HUES48 (cell line): Measurements from ENCODE around the gene BACH2.
"Not testable (repeated sequence)": the region's sequence is repeated elsewhere in the genome, so short reads cannot be mapped to it uniquely, and the experiment has no call there.

Experiments used
- H3K27ac ChIP-seq: one replicate; pipeline ENCODE4 v1.7.0; 2013; ENCODE audit warnings: low read depth, low read length, inconsistent platforms
- H3K27me3 ChIP-seq: 2 replicates; pipeline ENCODE4 v1.6.1; 2013; ENCODE audit warnings: mild to moderate bottlenecking, low read length; ENCODE audit not compliant: control insufficient read depth, insufficient read depth
- H3K36me3 ChIP-seq: 2 replicates; pipeline ENCODE4 v1.6.1; 2013; ENCODE audit warnings: low read length; ENCODE audit not compliant: control insufficient read depth, insufficient read depth
- H3K4me1 ChIP-seq: 2 replicates; pipeline ENCODE4 v1.6.1; 2013; ENCODE audit warnings: mild to moderate bottlenecking, low read length; ENCODE audit not compliant: control insufficient read depth, insufficient read depth
- H3K4me3 ChIP-seq: 2 replicates; pipeline ENCODE4 v1.5.1; 2013; ENCODE audit warnings: mild to moderate bottlenecking, low read depth, low read length
- H3K9ac ChIP-seq: 2 replicates; pipeline ENCODE4 v1.6.1; 2013; ENCODE audit warnings: mild to moderate bottlenecking, low read depth, low read length, moderate library complexity
- H3K9me3 ChIP-seq: 2 replicates; pipeline ENCODE4 v1.6.1; 2013; ENCODE audit warnings: low read length; ENCODE audit not compliant: control insufficient read depth, insufficient read depth

Gene BACH2

DNA sequence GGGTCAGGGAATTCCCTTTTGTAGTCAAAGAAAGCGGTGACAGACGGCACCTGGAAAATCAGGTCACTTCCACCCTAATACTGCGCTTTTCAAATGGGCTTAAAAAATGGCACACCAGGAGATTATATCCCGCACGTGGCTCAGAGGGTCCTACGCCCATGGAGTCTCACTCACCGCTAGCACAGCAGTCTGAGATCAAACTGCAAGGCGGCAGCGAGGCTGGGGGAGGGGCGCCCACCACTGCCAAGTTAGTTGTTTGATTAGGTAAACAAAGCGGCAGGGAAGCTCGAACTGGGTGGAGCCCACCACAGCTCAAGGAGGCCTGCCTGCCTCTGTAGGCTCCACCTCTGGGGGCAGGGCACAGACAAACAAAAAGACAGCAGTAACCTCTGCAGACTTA is 242.4 kb downstream of the BACH2 start:
- H3K4me1 ChIP-seq, H3K9ac ChIP-seq, H3K36me3 ChIP-seq, H3K4me3 ChIP-seq, H3K27ac ChIP-seq, H3K27me3 ChIP-seq: not testable (repeated sequence)
- peaks cover 26% of the 10 kb centered on the region for H3K9me3 ChIP-seq

DNA sequence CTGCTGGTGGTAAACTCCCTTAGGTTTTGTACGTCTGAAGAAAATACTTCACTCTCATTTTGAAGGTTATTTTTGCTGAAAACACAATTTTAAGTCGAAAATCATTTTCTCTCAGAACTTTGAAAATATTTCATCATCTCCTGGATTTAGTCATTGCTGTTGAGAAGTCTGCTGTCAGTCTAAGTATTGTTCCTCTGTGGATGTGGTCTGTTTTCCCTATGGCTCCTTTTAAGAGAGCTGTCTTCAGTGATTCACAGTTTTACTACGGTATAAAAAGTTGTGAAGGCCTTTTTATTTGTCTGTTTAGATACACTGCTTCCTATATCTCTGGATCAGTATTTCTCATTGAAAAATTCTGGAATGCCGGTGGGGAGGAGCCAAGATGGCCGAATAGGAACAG is 243.0 kb downstream of the BACH2 start:
- H3K9ac ChIP-seq = no peak overlapping the region
- H3K9me3 ChIP-seq = peaks cover 26% of the 10 kb centered on the region
- no peaks in the 10 kb centered on the region for H3K36me3 ChIP-seq
- H3K27ac ChIP-seq = no peak overlapping the region
- no peaks in the 10 kb centered on the region for H3K27me3 ChIP-seq
- no peak overlapping the region; the same call in 1 of the 2 replicates for H3K4me3 ChIP-seq
- no peaks in the 10 kb centered on the region for H3K4me1 ChIP-seq

DNA sequence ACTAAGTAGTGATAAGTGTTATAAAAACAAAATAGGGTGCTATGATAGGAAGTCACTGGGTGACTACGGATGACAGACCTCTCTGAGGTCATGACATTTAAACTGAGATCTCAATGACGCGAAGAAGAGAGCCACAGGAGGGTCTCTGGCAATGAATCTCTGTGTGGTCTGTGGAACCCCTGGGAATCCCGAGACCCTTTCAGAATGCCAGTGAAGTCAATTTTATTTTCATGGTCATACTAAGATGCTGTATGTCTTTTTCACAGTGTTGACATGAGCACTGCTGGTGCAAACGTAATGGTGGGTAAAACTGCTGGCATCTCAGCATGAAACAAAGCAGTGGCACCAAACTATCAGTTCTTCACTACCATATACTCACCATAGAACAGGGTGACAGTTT is 247.3 kb downstream of the BACH2 start:
- H3K9me3 ChIP-seq = peaks cover 19% of the 10 kb centered on the region
- H3K36me3 ChIP-seq = no peaks in the 10 kb centered on the region
- H3K4me1 ChIP-seq = peaks cover 7% of the 10 kb centered on the region; the same call in 1 of the 2 replicates
- no peak overlapping the region for H3K27ac ChIP-seq
- no peak overlapping the region for H3K4me3 ChIP-seq
- no peaks in the 10 kb centered on the region for H3K27me3 ChIP-seq
- no peak overlapping the region for H3K9ac ChIP-seq

GRCh38 chr6:90048206-90048967 is 248.3 kb downstream of the BACH2 start:
- Histone ChIP-seq H3K27me3 (no peaks in the 10 kb centered on the region), H3K27ac (no peak overlapping the region), H3K4me1 (peaks cover 7% of the 10 kb centered on the region; the same call in 1 of the 2 replicates), H3K36me3 (no peaks in the 10 kb centered on the region), H3K9me3 (peaks cover 11% of the 10 kb centered on the region), H3K9ac (no peak overlapping the region), H3K4me3 (no peak overlapping the region)

DNA sequence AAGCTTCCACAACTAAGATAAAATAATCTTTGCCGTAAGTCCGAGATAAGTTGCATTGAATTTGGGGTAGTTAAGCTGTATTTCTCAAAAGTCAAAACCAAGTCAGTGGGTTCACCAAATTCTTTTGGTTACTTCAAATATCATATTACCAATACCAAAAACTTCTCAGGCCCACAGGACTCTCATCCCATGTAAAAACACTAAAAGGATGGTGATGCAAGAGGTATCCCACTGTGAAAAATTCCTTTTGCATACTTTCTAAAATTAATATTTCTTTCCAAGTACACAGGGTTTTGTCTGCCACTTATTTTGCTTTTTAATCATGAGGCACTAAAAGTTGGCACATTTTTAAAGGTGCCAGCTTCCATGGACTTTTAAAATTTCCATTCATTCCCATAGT is 251.1 kb downstream of the BACH2 start:
- Histone ChIP-seq H3K4me1 (peaks cover 7% of the 10 kb centered on the region; the same call in 1 of the 2 replicates), H3K27me3 (no peaks in the 10 kb centered on the region), H3K36me3 (no peaks in the 10 kb centered on the region), H3K4me3 (no peak overlapping the region), H3K9ac (no peak overlapping the region), H3K27ac (no peak overlapping the region), H3K9me3 (no peaks in the 10 kb centered on the region)

GRCh38 chr6:90044833-90045381 is 251.7 kb downstream of the BACH2 start:
- Histone ChIP-seq H3K27ac (no peak overlapping the region), H3K9me3 (no peaks in the 10 kb centered on the region), H3K36me3 (no peaks in the 10 kb centered on the region)

DNA sequence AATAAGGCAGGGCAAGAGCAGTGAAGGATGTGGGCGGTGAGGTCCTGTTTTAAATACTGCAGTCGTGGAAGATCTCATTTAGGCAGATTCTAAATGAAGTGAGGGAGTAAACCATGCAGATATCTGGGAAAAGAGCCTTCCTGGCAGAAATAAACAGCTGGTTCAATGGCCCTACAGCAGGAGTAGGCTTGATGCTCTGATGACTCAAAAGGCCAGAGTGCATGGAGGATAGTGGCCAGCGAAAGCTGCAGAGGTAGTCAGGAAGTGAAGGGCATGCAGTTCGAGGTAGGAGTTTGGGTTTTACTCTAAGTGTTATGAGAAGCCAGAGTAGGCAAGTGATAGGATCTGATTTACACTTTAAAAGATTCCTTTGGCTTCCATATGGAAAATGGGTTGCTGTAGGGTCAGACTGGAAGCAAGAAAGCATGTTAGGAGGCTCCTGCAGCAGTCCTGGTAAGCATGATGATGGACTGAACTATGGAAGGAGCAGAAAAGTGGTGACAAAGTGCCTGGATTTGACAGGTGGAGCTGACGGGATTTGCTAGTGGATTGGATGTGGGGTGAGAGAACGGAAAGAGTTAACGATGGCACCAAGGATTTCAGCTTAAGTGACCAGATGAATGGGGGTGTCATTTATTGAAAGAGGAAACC is 252.3 kb downstream of the BACH2 start:
- Histone ChIP-seq H3K4me1 (peaks cover 7% of the 10 kb centered on the region; the same call in 1 of the 2 replicates), H3K9ac (no peak overlapping the region), H3K27me3 (no peaks in the 10 kb centered on the region), H3K9me3 (no peaks in the 10 kb centered on the region), H3K27ac (no peak overlapping the region), H3K36me3 (no peaks in the 10 kb centered on the region), H3K4me3 (no peak overlapping the region)

More at GRCh38 chr6:90044833-90045381, 251.7 kb downstream of the BACH2 start:
- Histone ChIP-seq H3K27me3 (no peaks in the 10 kb centered on the region), H3K9ac (no peak overlapping the region), H3K4me3 (no peak overlapping the region), H3K4me1 (peaks cover 7% of the 10 kb centered on the region; the same call in 1 of the 2 replicates)

GRCh38 chr6:90040931-90041330 is 255.7 kb downstream of the BACH2 start:
- H3K36me3 ChIP-seq = no peaks in the 10 kb centered on the region
- H3K9me3 ChIP-seq = no peaks in the 10 kb centered on the region
- H3K27ac ChIP-seq = no peak overlapping the region
- no peak overlapping the region for H3K9ac ChIP-seq
- H3K4me1 ChIP-seq = peaks cover 7% of the 10 kb centered on the region; the same call in 1 of the 2 replicates
- no peak overlapping the region for H3K4me3 ChIP-seq
- H3K27me3 ChIP-seq = no peaks in the 10 kb centered on the region

DNA sequence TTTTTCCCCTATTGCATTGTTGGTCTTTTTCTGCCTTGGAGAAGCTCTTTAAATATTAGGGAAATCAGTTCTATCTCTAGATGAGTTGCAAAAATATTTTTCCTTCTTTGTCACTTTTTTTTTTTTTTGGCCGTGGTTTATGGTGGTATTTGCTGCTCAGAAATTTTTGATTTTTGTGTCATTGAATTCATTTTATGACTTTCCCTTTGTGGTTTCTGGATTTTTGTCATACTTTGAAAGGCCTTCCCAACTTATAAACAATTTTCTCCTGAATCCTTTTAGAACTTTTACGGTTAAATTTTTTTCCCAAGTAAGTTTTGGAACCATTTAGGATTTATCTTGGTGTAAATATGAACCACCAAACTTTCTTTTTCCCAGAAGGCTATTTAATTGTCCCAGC is 256.7 kb downstream of the BACH2 start:
- H3K9ac ChIP-seq = no peak overlapping the region
- H3K4me1 ChIP-seq = peaks cover 5% of the 10 kb centered on the region; the same call in 1 of the 2 replicates
- H3K27ac ChIP-seq = no peak overlapping the region
- H3K27me3 ChIP-seq = no peaks in the 10 kb centered on the region
- H3K4me3 ChIP-seq = no peak overlapping the region
- no peaks in the 10 kb centered on the region for H3K36me3 ChIP-seq
- H3K9me3 ChIP-seq = no peaks in the 10 kb centered on the region

GRCh38 chr6:90038961-90039653 is 257.5 kb downstream of the BACH2 start:
- Histone ChIP-seq H3K27me3 (no peaks in the 10 kb centered on the region), H3K36me3 (no peaks in the 10 kb centered on the region), H3K27ac (no peak overlapping the region), H3K4me3 (no peak overlapping the region), H3K9me3 (no peaks in the 10 kb centered on the region), H3K9ac (no peak overlapping the region), H3K4me1 (no peaks in the 10 kb centered on the region)
